ENCODE data around the gene LIMK2. TPM values are rescaled to one million over a fixed set of nuclear protein-coding genes. Genes with fewer than 3 reads are reported as not detected.

The LIMK2 gene
- total RNA-seq, 1 experiment from 2014 or later, result 13.2 TPM

DNA sequence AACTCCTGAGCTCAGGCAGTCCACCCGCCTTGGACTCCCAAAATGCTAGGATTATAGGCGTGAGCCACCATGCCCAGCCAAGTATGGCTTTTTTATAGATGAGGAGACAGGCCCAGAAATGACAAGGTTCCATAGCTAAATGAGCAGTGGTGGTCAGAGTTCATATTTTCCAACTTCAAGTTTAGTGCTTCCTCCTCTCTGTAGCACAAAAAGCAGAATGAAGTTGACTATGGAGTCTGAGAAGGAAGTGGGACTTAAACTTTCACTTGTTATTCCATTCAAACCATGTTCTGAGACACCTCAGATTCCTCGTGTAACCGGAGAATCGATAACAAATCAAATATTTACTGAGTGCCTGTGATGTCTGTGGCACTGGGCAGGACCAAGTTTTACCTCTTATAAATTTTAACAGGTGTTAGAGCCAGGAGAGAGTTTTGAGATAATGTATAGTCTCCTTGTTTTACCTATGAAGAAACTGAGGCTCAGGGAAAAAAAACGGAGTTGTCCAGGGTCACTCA lies 3.0 kb downstream of the LIMK2 start:
- H3K79me2 ChIP-seq (ENCODE audit: low read length), result peaks cover 13% of the 10 kb centered on the region
- no peaks in the 10 kb centered on the region for H3K9me2 ChIP-seq (replicated peaks; ENCODE audit: low read length)
- no peak for DNase-seq
- no peak overlapping the region for H3K4me2 ChIP-seq (ENCODE audit: low read length)
- no peaks in the 10 kb centered on the region for H3F3A ChIP-seq (ENCODE audit: low read length, unreplicated experiment)
- no peaks in the 10 kb centered on the region for H3K9me3 ChIP-seq (ENCODE audit: low read length)
- H3K36me3 ChIP-seq (ENCODE audit: low read depth, low read length), result no peaks in the 10 kb centered on the region
- no peaks in the 10 kb centered on the region for H4K20me1 ChIP-seq (ENCODE audit: low read length)
- ChIA-PET POLR2A (ENCODE audit: unreplicated experiment) (no interaction called here), CTCF (no interaction called here)
- intact Hi-C loops (cut with micrococcal nuclease), result loop anchor here (10.0 kb wide), 1 partner anchor 60 kb away; no protein-coding TSS in a partner anchor
- TF ChIP-seq EZH2phosphoT487 (IDR thresholded peaks at IDR 0.05; ENCODE audit: borderline replicate concordance, low read length) (no peak), EZH2 (IDR thresholded peaks at IDR 0.05; ENCODE audit: low read length, unreplicated experiment) (no peak)
- TF ChIP-seq, protein P1, sequence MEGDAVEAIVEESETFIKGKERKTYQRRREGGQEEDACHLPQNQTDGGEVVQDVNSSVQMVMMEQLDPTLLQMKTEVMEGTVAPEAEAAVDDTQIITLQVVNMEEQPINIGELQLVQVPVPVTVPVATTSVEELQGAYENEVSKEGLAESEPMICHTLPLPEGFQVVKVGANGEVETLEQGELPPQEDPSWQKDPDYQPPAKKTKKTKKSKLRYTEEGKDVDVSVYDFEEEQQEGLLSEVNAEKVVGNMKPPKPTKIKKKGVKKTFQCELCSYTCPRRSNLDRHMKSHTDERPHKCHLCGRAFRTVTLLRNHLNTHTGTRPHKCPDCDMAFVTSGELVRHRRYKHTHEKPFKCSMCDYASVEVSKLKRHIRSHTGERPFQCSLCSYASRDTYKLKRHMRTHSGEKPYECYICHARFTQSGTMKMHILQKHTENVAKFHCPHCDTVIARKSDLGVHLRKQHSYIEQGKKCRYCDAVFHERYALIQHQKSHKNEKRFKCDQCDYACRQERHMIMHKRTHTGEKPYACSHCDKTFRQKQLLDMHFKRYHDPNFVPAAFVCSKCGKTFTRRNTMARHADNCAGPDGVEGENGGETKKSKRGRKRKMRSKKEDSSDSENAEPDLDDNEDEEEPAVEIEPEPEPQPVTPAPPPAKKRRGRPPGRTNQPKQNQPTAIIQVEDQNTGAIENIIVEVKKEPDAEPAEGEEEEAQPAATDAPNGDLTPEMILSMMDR (conservative IDR thresholded peaks at IDR 0.05; ENCODE audit: low read depth, low read length), result no peak
- H3K27me3 ChIP-seq (ENCODE audit: low read length), result no peaks in the 10 kb centered on the region
- BruUV-seq (replicated peaks), result no TSS peak
- H3K4me3 ChIP-seq (ENCODE audit: low read length), result no peak overlapping the region
- ATAC-seq, result no peak
- H3K4me1 ChIP-seq (ENCODE audit: insufficient read depth, low read length), result peaks cover 7% of the 10 kb centered on the region
- H2AFZ ChIP-seq (ENCODE audit: low read length), result no peak overlapping the region
- H3K9ac ChIP-seq (ENCODE audit: low read length), result no peak overlapping the region
- no peak overlapping the region for H3K27ac ChIP-seq (ENCODE audit: low read length)

GRCh38 chr22:31218565-31219262 lies 6.6 kb downstream of the LIMK2 start:
- Histone ChIP-seq H4K20me1 (ENCODE audit: low read length) (no peaks in the 10 kb centered on the region), H3K9me2 (replicated peaks; ENCODE audit: low read length) (no peaks in the 10 kb centered on the region), H3K27ac (ENCODE audit: low read length) (no peak overlapping the region), H3F3A (ENCODE audit: low read length, unreplicated experiment) (no peaks in the 10 kb centered on the region), H3K9me3 (ENCODE audit: low read length) (no peaks in the 10 kb centered on the region), H3K27me3 (ENCODE audit: low read length) (no peaks in the 10 kb centered on the region), H3K4me2 (ENCODE audit: low read length) (no peak overlapping the region), H2AFZ (ENCODE audit: low read length) (no peak overlapping the region), H3K79me2 (ENCODE audit: low read length) (no peaks in the 10 kb centered on the region), H3K4me1 (ENCODE audit: insufficient read depth, low read length) (no peaks in the 10 kb centered on the region), H3K4me3 (ENCODE audit: low read length) (no peak overlapping the region), H3K9ac (ENCODE audit: low read length) (no peak overlapping the region), H3K36me3 (ENCODE audit: low read depth, low read length) (no peaks in the 10 kb centered on the region)
- intact Hi-C loops (cut with micrococcal nuclease), result loop anchor here (10.0 kb wide), 1 partner anchor 56 kb away; no protein-coding TSS in a partner anchor
- DNase-seq (no peak), ATAC-seq (no peak)
- ChIA-PET POLR2A (ENCODE audit: unreplicated experiment) (no interaction called here), CTCF (no interaction called here)
- BruUV-seq (replicated peaks), result no TSS peak
- no peak for TF ChIP-seq EZH2 (IDR thresholded peaks at IDR 0.05; ENCODE audit: low read length, unreplicated experiment)
- TF ChIP-seq, protein P1 (conservative IDR thresholded peaks at IDR 0.05; ENCODE audit: low read depth, low read length), result no peak
- no peak for TF ChIP-seq EZH2phosphoT487 (IDR thresholded peaks at IDR 0.05; ENCODE audit: borderline replicate concordance, low read length)

GRCh38 chr22:31221084-31221483 lies 9.0 kb downstream of the LIMK2 start:
- no peak overlapping the region for H3K4me2 ChIP-seq (ENCODE audit: low read length)
- H3K4me1 ChIP-seq (ENCODE audit: insufficient read depth, low read length), result no peaks in the 10 kb centered on the region
- TF ChIP-seq EZH2 (IDR thresholded peaks at IDR 0.05; ENCODE audit: low read length, unreplicated experiment) (no peak), EZH2phosphoT487 (IDR thresholded peaks at IDR 0.05; ENCODE audit: borderline replicate concordance, low read length) (no peak)
- TF ChIP-seq, protein P1 (conservative IDR thresholded peaks at IDR 0.05; ENCODE audit: low read depth, low read length), result no peak
- no peak overlapping the region for H2AFZ ChIP-seq (ENCODE audit: low read length)
- CTCF ChIA-PET, result interaction anchor here (0.6 kb wide), 1 partner anchor 51 kb away, joined by 3 read pairs; no protein-coding TSS in a partner anchor
- H3F3A ChIP-seq (ENCODE audit: low read length, unreplicated experiment), result no peaks in the 10 kb centered on the region
- intact Hi-C loops (cut with micrococcal nuclease), result no loop called here
- POLR2A ChIA-PET (ENCODE audit: unreplicated experiment), result no interaction called here
- H3K4me3 ChIP-seq (ENCODE audit: low read length), result no peak overlapping the region
- no peaks in the 10 kb centered on the region for H3K79me2 ChIP-seq (ENCODE audit: low read length)
- no peaks in the 10 kb centered on the region for H4K20me1 ChIP-seq (ENCODE audit: low read length)
- ATAC-seq (no peak), DNase-seq (no peak)
- H3K9me2 ChIP-seq (replicated peaks; ENCODE audit: low read length), result no peaks in the 10 kb centered on the region
- H3K27me3 ChIP-seq (ENCODE audit: low read length), result no peaks in the 10 kb centered on the region
- no peak overlapping the region for H3K27ac ChIP-seq (ENCODE audit: low read length)
- no peaks in the 10 kb centered on the region for H3K36me3 ChIP-seq (ENCODE audit: low read depth, low read length)
- no peaks in the 10 kb centered on the region for H3K9me3 ChIP-seq (ENCODE audit: low read length)
- H3K9ac ChIP-seq (ENCODE audit: low read length), result no peak overlapping the region
- BruUV-seq (replicated peaks), result no TSS peak

All from PC-3 (cell line).